SK-N-SH treated with all-trans-retinoic acid at 6 μM for 48 hours (cell line): ENCODE measurements around the gene CANT1.

Experiments
- ARNTL ChIP-seq: fragments of 450-650 bp; formaldehyde crosslinking; IDR thresholded peaks from 2 replicates; pipeline ENCODE4 v1.5.0; 2020; ENCODE audit warnings: low read depth, mild to moderate bottlenecking, moderate library complexity, borderline replicate concordance
- BACH2 ChIP-seq: fragments of 250-450 bp; sonication (Bioruptor Pico); IDR thresholded peaks from 2 replicates; pipeline ENCODE4 v1.9.0; 2021; ENCODE audit warnings: mild to moderate bottlenecking, borderline replicate concordance
- CSDC2 ChIP-seq: fragments of 250-450 bp; sonication (Bioruptor Pico); IDR thresholded peaks from 2 replicates; pipeline ENCODE4 v1.5.0; 2020; ENCODE audit warnings: mild to moderate bottlenecking, moderate library complexity
- ISL1 ChIP-seq: fragments of 250-450 bp; sonication (Bioruptor Pico); IDR thresholded peaks from 2 replicates; pipeline ENCODE4 v2.1.2; 2022; ENCODE audit warnings: mild to moderate bottlenecking, moderate library complexity
- OSR1 ChIP-seq: fragments of 250-450 bp; sonication (Bioruptor Pico); IDR thresholded peaks from 2 replicates; pipeline ENCODE4 v1.8.0; 2022; ENCODE audit warnings: moderate library complexity, mild to moderate bottlenecking, inconsistent platforms
- PATZ1 ChIP-seq: fragments of 250-450 bp; sonication (Bioruptor Pico); IDR thresholded peaks from 2 replicates; pipeline ENCODE4 v1.8.0; 2020; ENCODE audit warnings: mild to moderate bottlenecking, moderate library complexity, borderline replicate concordance
- ZFP30 ChIP-seq: fragments of 450-650 bp; formaldehyde crosslinking; IDR thresholded peaks from 2 replicates; pipeline ENCODE4 v1.5.0; 2022; ENCODE audit warnings: mild to moderate bottlenecking, moderate library complexity
- ZNF565 ChIP-seq: fragments of 450-650 bp; formaldehyde crosslinking; conservative IDR thresholded peaks from 2 replicates; pipeline ENCODE4 v1.5.0; 2020; ENCODE audit warnings: low read depth, mild to moderate bottlenecking, moderate library complexity
- ZNF70 ChIP-seq: fragments of 450-650 bp; formaldehyde crosslinking; IDR thresholded peaks from 2 replicates; pipeline ENCODE4 v1.5.0; 2020; ENCODE audit warnings: mild to moderate bottlenecking, moderate library complexity
- TF ChIP-seq, protein P1 (sequence below): fragments of 250-450 bp; sonication (Bioruptor Pico); IDR thresholded peaks from 2 replicates; pipeline ENCODE4 v1.5.0; 2020; ENCODE audit warnings: mild to moderate bottlenecking, moderate library complexity
- TF ChIP-seq, protein P2 (sequence below): fragments of 250-450 bp; sonication (Bioruptor Pico); IDR thresholded peaks from 2 replicates; pipeline ENCODE4 v1.5.1; 2020; ENCODE audit warnings: low read depth, mild to moderate bottlenecking, moderate library complexity
- TF ChIP-seq, protein P3 (sequence below): fragments of 250-450 bp; sonication (Bioruptor Pico); IDR thresholded peaks from 2 replicates; pipeline ENCODE4 v1.8.0; 2021; ENCODE audit warnings: low read depth, mild to moderate bottlenecking, moderate library complexity, borderline replicate concordance

DNA sequence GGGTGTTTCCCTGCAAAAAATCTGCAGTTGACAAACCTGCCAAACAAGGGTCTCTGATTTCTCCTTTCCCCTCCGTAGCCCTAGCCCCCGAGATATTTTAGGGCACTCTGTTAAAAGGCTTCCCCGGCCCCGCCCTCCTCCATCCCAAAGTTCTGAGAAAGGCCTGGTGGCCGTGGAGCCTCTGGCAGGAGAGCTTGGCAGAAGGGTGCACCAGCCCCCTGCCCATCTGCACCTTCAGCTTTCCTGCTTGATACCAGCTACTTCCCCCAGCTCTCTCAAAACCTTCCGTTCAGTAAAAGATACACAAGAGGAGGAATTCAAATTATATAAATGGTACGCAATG is 711 bp upstream of the CANT1 start:
- TF ChIP-seq, protein P1, sequence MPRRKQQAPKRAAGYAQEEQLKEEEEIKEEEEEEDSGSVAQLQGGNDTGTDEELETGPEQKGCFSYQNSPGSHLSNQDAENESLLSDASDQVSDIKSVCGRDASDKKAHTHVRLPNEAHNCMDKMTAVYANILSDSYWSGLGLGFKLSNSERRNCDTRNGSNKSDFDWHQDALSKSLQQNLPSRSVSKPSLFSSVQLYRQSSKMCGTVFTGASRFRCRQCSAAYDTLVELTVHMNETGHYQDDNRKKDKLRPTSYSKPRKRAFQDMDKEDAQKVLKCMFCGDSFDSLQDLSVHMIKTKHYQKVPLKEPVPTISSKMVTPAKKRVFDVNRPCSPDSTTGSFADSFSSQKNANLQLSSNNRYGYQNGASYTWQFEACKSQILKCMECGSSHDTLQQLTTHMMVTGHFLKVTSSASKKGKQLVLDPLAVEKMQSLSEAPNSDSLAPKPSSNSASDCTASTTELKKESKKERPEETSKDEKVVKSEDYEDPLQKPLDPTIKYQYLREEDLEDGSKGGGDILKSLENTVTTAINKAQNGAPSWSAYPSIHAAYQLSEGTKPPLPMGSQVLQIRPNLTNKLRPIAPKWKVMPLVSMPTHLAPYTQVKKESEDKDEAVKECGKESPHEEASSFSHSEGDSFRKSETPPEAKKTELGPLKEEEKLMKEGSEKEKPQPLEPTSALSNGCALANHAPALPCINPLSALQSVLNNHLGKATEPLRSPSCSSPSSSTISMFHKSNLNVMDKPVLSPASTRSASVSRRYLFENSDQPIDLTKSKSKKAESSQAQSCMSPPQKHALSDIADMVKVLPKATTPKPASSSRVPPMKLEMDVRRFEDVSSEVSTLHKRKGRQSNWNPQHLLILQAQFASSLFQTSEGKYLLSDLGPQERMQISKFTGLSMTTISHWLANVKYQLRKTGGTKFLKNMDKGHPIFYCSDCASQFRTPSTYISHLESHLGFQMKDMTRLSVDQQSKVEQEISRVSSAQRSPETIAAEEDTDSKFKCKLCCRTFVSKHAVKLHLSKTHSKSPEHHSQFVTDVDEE (CRISPR knock-in tag), result no peak
- no peak for TF ChIP-seq ARNTL (CRISPR knock-in tag)
- TF ChIP-seq, protein P2, sequence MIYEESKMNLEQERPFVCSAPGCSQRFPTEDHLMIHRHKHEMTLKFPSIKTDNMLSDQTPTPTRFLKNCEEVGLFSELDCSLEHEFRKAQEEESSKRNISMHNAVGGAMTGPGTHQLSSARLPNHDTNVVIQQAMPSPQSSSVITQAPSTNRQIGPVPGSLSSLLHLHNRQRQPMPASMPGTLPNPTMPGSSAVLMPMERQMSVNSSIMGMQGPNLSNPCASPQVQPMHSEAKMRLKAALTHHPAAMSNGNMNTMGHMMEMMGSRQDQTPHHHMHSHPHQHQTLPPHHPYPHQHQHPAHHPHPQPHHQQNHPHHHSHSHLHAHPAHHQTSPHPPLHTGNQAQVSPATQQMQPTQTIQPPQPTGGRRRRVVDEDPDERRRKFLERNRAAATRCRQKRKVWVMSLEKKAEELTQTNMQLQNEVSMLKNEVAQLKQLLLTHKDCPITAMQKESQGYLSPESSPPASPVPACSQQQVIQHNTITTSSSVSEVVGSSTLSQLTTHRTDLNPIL, result no peak
- TF ChIP-seq ZNF70, result no peak
- TF ChIP-seq CSDC2 (CRISPR knock-in tag), result no peak
- no peak for TF ChIP-seq ZFP30 (CRISPR knock-in tag)
- TF ChIP-seq BACH2 (CRISPR knock-in tag), result no peak
- TF ChIP-seq PATZ1, result no peak
- TF ChIP-seq, protein P3, sequence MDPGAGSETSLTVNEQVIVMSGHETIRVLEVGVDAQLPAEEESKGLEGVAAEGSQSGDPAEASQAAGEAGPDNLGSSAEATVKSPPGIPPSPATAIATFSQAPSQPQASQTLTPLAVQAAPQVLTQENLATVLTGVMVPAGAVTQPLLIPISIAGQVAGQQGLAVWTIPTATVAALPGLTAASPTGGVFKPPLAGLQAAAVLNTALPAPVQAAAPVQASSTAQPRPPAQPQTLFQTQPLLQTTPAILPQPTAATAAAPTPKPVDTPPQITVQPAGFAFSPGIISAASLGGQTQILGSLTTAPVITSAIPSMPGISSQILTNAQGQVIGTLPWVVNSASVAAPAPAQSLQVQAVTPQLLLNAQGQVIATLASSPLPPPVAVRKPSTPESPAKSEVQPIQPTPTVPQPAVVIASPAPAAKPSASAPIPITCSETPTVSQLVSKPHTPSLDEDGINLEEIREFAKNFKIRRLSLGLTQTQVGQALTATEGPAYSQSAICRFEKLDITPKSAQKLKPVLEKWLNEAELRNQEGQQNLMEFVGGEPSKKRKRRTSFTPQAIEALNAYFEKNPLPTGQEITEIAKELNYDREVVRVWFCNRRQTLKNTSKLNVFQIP (CRISPR knock-in tag), result no peak
- no peak for TF ChIP-seq ISL1 (CRISPR knock-in tag)
- TF ChIP-seq ZNF565 (CRISPR knock-in tag), result no peak
- TF ChIP-seq OSR1 (CRISPR knock-in tag), result no peak
